Epidermal melanocyte (primary cell): ENCODE data around the gene SESN1.
"Not testable (repeated sequence)": the region's sequence is repeated elsewhere in the genome, so short reads cannot be mapped to it uniquely, and the experiment has no call there.

Source experiments
- DNase-seq: peaks from one replicate; pipeline ENCODE4 v3.0.0; 2011; ENCODE audit warnings: low spot score; ENCODE audit not compliant: insufficient read length

SESN1 gene

GRCh38 chr6:109002051-109002697, 92.5 kb downstream of the SESN1 start:
- no peak for DNase-seq

- no peak for DNase-seq
Observed at GRCh38 chr6:109001291-109001894, 93.3 kb downstream of the SESN1 start.

DNA sequence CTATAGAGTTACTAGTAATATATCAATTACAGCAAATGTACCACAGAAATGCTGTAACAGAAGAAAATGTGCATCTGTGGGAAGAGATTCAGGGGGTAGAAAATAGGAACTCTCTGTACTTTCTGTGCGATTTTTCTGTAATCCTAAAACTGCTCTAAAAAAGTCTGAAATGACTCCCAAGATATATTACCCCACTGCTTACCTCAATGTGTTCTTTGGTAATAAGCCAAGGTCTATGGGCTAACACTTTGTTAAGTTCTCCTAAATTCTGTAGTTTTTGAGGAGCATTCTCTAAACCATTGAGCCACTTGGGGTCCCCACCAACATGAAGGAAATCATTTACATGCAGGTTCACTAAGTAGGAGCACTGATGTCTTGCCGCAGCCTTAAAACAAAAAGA, 94.4 kb downstream of the SESN1 start:
- DNase-seq = no peak

DNA sequence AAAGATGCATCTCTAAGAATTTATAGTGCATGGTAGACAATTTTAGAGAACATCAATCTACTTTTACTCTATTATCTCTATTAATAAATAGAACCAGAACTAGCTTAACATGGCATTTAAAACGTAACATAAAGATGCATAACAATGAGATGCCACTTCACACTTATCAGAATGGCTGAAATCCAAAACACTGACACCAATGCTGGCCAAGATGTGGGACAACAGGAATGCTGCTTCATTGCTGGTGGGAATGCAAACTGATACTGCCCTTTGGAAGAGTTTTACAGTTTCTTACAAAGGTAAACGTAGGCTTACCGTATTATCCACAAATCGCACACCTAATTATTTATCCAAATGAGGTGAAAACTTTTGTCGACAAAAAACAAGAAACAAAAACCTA, 95.2 kb downstream of the SESN1 start:
- no peak for DNase-seq

GRCh38 chr6:108998485-108998884, 96.2 kb downstream of the SESN1 start:
- no peak for DNase-seq

DNA sequence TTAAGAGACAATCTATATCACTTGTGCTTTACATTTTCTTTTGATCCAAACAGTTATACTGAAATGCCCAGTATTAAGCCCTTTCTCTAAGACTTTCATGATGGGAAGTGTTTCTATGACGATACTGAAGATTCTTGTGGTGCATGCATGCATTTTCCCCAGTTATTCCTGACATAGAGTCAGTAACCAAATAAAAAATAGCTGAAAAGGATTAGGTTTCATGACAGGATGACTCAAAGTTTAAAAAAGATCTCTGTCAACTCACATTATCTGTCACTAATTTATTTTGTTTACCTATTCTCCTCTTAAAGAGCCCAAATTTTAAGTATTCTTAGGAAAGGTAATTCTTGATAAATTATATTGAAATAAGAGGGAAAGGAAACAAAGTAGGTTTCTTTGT, 98.4 kb downstream of the SESN1 start:
- DNase-seq = no peak

DNA sequence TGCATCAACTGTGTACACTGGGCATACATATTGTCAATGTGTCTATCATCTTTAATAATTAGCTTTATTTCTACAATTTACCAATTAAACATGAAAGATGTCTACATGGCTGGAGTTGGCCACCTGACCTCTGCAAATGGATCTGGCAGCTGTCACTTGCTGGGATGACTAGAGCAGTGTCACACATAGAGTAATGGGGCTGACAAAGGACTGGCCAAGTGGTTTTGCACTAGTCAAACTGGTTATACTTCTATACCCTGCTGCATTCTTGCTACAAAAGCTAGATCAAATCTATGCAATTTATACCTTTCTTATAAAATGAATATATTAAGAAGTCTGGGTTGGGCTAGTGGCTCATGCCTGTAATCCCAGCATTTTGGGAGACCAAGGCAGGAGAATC, 99.3 kb downstream of the SESN1 start:
- no peak for DNase-seq

GRCh38 chr6:108993876-108994275, 100.8 kb downstream of the SESN1 start:
- no peak for DNase-seq

GRCh38 chr6:108989700-108990099, 104.9 kb downstream of the SESN1 start:
- no peak for DNase-seq

DNA sequence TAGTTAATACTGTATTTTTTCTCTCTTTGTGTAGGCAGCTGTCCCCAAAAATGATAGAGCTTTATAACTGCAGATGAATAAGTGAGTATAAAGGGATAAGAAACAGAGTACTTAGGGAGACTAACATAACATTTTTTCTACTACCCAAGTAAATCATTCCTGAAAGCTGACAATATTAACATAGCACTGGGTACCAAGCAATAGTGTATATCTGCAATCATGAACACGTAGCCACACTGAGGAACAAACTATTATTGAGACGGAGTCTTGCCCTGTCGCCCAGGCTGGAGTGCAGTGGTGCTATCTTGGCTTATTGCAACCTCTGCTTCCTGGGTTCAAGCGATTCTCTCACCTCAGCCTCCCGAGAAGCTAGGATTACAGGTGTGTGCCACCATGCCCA, 105.9 kb downstream of the SESN1 start:
- DNase-seq = no peak

DNA sequence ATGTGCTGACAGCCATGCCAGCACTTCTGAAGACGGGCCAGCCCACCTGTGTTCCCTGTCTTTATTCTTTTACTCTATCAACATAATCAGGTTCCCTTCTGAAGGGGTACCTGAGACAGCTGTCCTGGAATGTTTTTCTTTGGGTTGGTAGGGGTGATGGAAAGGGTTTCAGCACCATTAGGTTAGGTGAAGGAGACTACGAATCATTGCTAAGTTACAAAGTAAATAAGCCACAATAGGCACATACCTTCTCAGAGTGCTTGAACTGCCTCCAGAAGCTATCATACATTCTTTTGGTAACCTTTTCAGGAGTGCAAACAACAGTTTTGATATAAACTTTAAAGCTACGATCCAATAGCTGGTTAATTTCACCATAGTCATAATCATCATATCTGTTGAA, 106.3 kb downstream of the SESN1 start:
- DNase-seq = no peak

DNA sequence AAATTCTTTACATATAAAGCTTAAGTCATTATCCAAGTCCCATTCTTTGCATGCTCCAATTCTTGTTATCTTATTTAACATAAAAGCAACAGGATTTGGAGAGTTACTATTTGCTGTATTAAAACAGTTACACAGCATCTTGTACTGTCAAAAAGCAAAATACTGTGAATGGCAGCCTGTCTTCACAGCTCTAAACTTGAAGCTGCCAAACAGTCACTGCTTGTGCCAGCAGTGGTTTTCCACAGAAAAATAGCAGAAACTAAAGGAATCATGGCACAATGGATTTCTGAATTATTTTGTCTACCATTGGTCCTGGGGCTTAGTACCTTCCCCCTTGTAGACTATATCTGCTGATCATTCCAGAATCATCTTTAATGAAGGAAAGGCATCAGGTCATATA, 107.5 kb downstream of the SESN1 start:
- no peak for DNase-seq

- no peak for DNase-seq
Observed at GRCh38 chr6:108985301-108985700, 109.3 kb downstream of the SESN1 start.

DNA sequence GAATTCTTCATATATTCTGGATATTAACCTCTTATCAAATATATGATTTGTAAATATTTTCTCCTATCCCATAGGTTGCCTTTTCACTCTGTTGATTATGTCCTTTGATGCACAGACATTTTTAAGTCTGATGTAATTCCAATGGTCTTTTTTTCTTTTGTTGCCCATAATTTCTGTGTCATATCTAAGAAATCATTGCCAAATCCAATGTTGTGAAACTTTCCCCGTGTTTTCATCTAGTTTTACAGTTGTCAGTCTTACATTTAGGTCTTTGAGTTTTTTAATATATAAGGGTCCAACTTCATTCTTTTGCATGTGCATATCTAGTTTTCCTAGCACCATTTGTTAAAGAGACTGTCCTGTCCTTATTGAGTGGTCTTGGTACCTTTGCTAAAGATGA, 111.5 kb downstream of the SESN1 start:
- DNase-seq = no peak

GRCh38 chr6:108982154-108983113, 112.2 kb downstream of the SESN1 start:
- no peak for DNase-seq

GRCh38 chr6:108978638-108979037, 116.0 kb downstream of the SESN1 start:
- DNase-seq = not testable (repeated sequence)

DNA sequence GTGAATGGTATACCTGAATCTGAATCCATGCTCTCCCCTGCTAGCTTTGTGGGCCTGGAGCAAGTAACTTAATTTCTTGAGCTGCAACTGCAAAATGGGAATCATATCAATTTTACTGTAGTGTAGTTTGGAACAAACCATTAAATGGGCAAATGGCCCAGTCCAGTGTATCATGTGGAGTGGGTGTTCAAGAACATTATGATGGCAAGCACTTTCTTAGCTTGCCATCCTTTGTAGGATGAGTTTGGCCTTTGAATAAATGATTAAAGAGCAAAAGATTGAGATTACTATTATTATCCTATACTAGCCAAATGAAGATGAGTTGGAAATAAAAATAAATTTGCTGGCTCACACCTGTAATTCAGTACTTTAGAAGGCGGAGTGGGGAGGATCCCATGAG, 120.4 kb downstream of the SESN1 start:
- no peak for DNase-seq

GRCh38 chr6:108969776-108970175, 124.9 kb downstream of the SESN1 start:
- no peak for DNase-seq

DNA sequence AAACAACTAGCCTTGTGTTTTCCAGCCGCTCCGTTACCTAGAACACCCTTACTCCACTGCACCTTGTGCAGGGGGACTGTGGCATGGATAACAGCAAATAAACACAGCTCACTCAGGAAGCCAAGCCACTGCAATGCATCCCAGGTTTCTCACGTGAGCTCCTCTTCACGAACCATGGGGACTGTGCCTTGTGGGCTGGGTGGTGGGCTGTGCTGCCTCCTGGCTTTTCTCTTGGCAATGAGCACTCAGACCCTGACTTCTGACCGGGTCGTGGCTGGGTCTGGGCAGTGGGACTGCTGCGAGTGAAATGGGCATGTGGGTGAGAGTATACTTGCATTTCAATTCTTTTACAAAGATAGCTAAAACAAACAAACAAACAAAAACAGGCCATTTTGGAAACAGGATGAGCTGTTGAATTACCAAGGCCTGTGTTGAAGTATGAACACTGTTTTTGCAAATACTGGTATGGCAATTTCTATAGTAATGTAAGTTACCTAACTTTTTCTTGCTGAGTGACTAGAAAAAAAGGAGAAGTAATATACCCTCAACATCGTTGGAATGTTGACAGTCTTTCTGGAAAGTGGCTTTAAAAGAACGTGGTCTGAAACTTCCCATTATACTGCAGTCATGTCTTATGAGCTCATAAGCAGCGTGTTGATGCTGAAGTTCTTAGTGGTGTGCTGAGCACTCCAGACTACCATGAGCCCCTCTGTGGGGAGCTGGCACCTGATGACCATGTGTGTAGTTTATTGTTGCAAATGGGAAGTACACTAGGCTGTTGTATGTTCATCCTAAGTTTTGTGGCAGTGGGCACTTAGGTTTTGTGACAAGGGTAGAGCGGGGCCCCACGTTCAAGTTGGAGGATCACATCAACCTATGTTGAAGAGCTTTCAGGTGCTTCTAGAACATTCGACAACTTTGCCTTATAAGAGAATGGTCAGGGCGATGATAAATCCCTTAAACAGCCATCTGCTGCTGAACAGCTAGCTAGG, 126.0 kb downstream of the SESN1 start:
- DNase-seq = no peak

- DNase-seq = no peak
Observed at GRCh38 chr6:108966855-108967755, 127.5 kb downstream of the SESN1 start.
